IgD-negative memory B cell (primary cell): ENCODE data around the gene CKLF. TPM values are rescaled to one million over a fixed set of nuclear protein-coding genes. Genes with fewer than 3 reads are reported as not detected.

ENCODE experiments used
- H3K27ac Mint-ChIP-seq, 3 donors: one replicate each; pipeline ENCODE4 v1.8.0; 2020 to 2022; ENCODE audit warnings: mild to moderate bottlenecking in 3 of 3, mixed read lengths in 3 of 3, moderate library complexity in 1 of 3
- H3K27me3 Mint-ChIP-seq: one replicate; pipeline ENCODE4 v1.8.0; 2021; ENCODE audit warnings: mixed read lengths
- H3K36me3 Mint-ChIP-seq: one replicate; pipeline ENCODE4 v1.8.0; 2020; ENCODE audit warnings: mild to moderate bottlenecking, mixed read lengths
- H3K4me1 Mint-ChIP-seq, 3 donors: one replicate each; pipeline ENCODE4 v1.8.0; 2020 to 2022; ENCODE audit warnings: mixed read lengths in 3 of 3, mild to moderate bottlenecking in 1 of 3
- H3K4me3 Mint-ChIP-seq, 4 donors: one replicate each; pipeline ENCODE4 v1.8.0; 2020 to 2022; ENCODE audit warnings: mild to moderate bottlenecking in 4 of 4, mixed read lengths in 4 of 4, moderate library complexity in 3 of 4
- H3K9me3 Mint-ChIP-seq, 3 donors: one replicate each; pipeline ENCODE4 v1.8.0; 2020 to 2021; ENCODE audit warnings: mixed read lengths in 3 of 3, mild to moderate bottlenecking in 1 of 3
- polyA plus RNA-seq: library from polyadenylated mRNA; unstranded; fragments of 300-500 nt; fragmentation: Illumina TruSeq; gene quantifications from one replicate; pipeline ENCODE4 v1.2.3, GENCODE V29; 2021

CKLF gene
- polyA plus RNA-seq, 1 donor from 2014 or later, result 50.8 TPM

- Mint-ChIP-seq H3K27ac (peak overlapping the region; percentile 93 to 99 (median 98)), H3K27me3 (peaks cover 4% of the 10 kb centered on the region)
These were observed 28.5 kb upstream of the CKLF start for GRCh38 chr16:66523861-66524354.

GRCh38 chr16:66524601-66525164 lies 27.7 kb upstream of the CKLF start:
- Mint-ChIP-seq H3K4me3 (peak overlapping the region; percentile 54 to 79 (median 72)), H3K27ac (peak overlapping the region; percentile 93 to 99 (median 98)), H3K4me1 (peaks cover 45 to 53% (median 45%) of the 10 kb centered on the region in 3 donors), H3K27me3 (peaks cover 4% of the 10 kb centered on the region), H3K36me3 (no peaks in the 10 kb centered on the region), H3K9me3 (no peaks in the 10 kb centered on the region)

More at GRCh38 chr16:66523861-66524354, 28.5 kb upstream of the CKLF start:
- Mint-ChIP-seq H3K36me3 (no peaks in the 10 kb centered on the region), H3K4me1 (peaks cover 43 to 56% (median 44%) of the 10 kb centered on the region in 3 donors), H3K4me3 (peak overlapping the region; percentile 70 to 93 (median 82)), H3K9me3 (no peaks in the 10 kb centered on the region)

DNA sequence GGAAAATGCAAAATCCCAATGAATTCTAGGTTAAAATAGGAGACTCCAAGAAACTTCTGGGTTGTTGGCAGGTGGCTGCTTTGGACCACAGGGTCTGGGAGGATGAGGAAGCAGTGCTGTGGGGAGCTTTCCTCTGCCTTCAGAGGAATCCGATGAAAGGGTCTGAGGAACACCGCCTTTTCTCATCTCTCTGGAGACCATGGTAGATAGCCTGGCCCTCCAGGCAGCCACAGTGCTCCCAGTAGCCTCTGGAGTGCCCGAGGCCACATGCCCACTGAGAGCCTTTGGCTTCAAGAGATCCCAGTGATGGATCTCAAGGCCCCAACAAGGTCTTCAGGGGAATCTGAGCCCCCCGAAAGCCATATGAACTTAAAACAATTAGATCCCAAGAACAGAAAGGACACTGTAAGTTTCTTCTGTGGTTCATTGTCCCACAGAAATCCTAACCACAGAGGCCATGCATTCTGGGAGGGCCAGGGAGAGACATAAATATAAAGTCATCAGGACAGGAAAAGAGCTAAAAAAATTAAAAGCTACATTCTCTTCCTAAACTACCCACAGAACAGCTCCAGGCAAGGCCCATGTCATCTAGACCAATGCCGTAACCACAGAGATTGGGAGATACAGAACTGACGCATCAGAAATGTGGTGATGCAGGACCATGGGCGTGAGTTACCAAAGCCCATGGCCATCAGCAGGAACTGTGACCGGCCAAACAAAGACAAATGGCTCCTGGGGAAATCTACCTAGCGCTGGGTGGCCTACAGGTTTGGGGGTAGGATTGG lies 26.8 kb upstream of the CKLF start:
- H3K36me3 Mint-ChIP-seq, result no peaks in the 10 kb centered on the region

GRCh38 chr16:66528294-66528693 lies 24.1 kb upstream of the CKLF start:
- Mint-ChIP-seq H3K4me3 (no peak overlapping the region), H3K36me3 (no peaks in the 10 kb centered on the region), H3K4me1 (peaks cover 22 to 23% (median 23%) of the 10 kb centered on the region in 3 donors), H3K9me3 (no peaks in the 10 kb centered on the region), H3K27ac (no peak overlapping the region), H3K27me3 (peaks cover 4% of the 10 kb centered on the region)

More for the DNA sequence above, 26.8 kb upstream of the CKLF start:
- H3K4me1 Mint-ChIP-seq, result peaks cover 40 to 47% (median 46%) of the 10 kb centered on the region in 3 donors
- H3K4me3 Mint-ChIP-seq, result peak overlapping the region in 2 of 4 donors; percentile 65 to 79
- no peaks in the 10 kb centered on the region for H3K9me3 Mint-ChIP-seq
- H3K27ac Mint-ChIP-seq, result peak overlapping the region in 1 of 3 donors; percentile 93
- H3K27me3 Mint-ChIP-seq, result peaks cover 4% of the 10 kb centered on the region

DNA sequence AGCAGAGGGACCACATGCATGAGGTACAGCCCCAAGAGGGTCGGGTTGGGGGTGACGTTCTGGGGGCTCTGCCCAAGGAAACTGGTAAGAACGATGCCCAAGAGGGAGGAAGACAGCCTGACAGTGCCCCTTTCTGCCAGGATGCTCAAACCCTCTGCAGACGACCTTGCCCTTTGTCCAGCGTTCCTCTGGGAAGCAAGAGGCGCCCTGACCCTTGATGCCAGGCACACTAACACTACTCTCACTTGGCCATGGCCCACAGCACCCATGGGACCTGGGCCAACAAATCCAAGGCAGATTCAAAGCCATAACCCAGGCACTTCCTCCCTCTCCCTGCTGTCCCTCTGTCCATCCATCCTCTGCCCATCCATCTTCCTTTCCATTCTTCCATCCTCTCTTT lies 22.9 kb upstream of the CKLF start:
- Mint-ChIP-seq H3K4me3 (no peak overlapping the region), H3K9me3 (no peaks in the 10 kb centered on the region), H3K36me3 (no peaks in the 10 kb centered on the region), H3K27me3 (peaks cover 3% of the 10 kb centered on the region), H3K27ac (no peak overlapping the region), H3K4me1 (peaks cover 15 to 16% (median 16%) of the 10 kb centered on the region in 3 donors)

DNA sequence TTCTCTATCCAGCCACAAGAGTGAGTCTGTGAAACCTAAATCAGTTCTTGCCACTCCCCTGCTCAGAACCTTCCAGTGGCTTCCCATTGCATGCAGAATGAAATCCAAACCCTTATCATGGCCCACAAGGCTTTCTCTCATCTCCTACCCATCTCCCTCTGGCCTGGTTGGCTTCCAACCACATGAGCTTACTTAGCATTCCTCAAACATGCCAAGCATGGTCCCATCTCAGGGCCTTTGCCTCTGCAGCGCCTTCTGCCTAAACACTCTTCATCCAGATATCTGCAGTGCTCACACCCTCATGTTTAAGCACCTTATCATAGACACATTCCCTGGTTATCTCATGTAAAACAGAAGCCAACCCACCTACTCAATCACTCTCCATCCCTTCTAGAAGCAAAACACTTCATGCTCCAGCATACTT lies 18.0 kb upstream of the CKLF start:
- H3K27me3 Mint-ChIP-seq, result no peaks in the 10 kb centered on the region
- peak overlapping the region in 1 of 3 donors; percentile 43 for H3K27ac Mint-ChIP-seq
- no peaks in the 10 kb centered on the region for H3K36me3 Mint-ChIP-seq
- no peak overlapping the region for H3K4me3 Mint-ChIP-seq
- peaks cover 10 to 13% (median 13%) of the 10 kb centered on the region in 3 donors for H3K4me1 Mint-ChIP-seq
- H3K9me3 Mint-ChIP-seq, result no peaks in the 10 kb centered on the region

- no peaks in the 10 kb centered on the region for H3K27me3 Mint-ChIP-seq
- no peaks in the 10 kb centered on the region for H3K9me3 Mint-ChIP-seq
- no peaks in the 10 kb centered on the region for H3K36me3 Mint-ChIP-seq
- peaks cover 13 to 24% (median 24%) of the 10 kb centered on the region in 3 donors for H3K4me1 Mint-ChIP-seq
- no peak overlapping the region for H3K4me3 Mint-ChIP-seq
- H3K27ac Mint-ChIP-seq, result no peak overlapping the region
These were observed 15.9 kb upstream of the CKLF start for GRCh38 chr16:66536525-66536924.

DNA sequence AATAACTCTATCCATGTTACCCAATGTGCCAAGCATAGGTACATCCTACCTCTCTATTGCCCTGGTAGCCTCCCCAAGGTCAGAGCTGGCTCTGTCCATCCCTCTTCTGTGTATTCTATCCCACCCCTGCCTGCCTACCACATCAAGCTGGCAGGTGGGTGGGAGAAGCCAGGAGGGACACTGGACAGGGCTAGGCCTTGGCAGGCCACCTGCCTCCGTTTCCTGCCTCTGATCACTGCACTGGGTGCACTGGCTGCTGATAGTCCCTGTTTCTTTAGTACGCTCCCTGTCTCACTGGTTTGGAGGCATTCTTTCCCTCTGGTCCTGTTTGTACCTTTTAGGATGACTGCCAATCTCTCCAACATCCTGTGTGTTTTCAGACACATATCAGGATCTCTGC lies 15.1 kb upstream of the CKLF start:
- Mint-ChIP-seq H3K27ac (no peak overlapping the region), H3K4me1 (peaks cover 15 to 31% (median 26%) of the 10 kb centered on the region in 3 donors), H3K27me3 (no peaks in the 10 kb centered on the region)

GRCh38 chr16:66538910-66539309 lies 13.5 kb upstream of the CKLF start:
- H3K27me3 Mint-ChIP-seq, result no peaks in the 10 kb centered on the region
- peaks cover 20 to 37% (median 31%) of the 10 kb centered on the region in 3 donors for H3K4me1 Mint-ChIP-seq
- H3K9me3 Mint-ChIP-seq, result no peaks in the 10 kb centered on the region
- no peak overlapping the region for H3K27ac Mint-ChIP-seq
- H3K36me3 Mint-ChIP-seq, result no peaks in the 10 kb centered on the region
- peak overlapping the region in 2 of 4 donors; percentile 79 to 85 for H3K4me3 Mint-ChIP-seq

More for the DNA sequence above, 15.1 kb upstream of the CKLF start:
- Mint-ChIP-seq H3K4me3 (no peak overlapping the region), H3K36me3 (no peaks in the 10 kb centered on the region), H3K9me3 (no peaks in the 10 kb centered on the region)

- Mint-ChIP-seq H3K36me3 (no peaks in the 10 kb centered on the region), H3K27ac (peak overlapping the region in 1 of 3 donors; percentile 47), H3K4me3 (peak overlapping the region in 3 of 4 donors; percentile 27 to 85 (median 80)), H3K9me3 (no peaks in the 10 kb centered on the region), H3K4me1 (peaks cover 26 to 44% (median 36%) of the 10 kb centered on the region in 3 donors), H3K27me3 (no peaks in the 10 kb centered on the region)
These were observed 12.5 kb upstream of the CKLF start for GRCh38 chr16:66539623-66540469.

GRCh38 chr16:66541388-66542355 lies 10.7 kb upstream of the CKLF start:
- Mint-ChIP-seq H3K9me3 (no peaks in the 10 kb centered on the region), H3K27ac (no peak overlapping the region), H3K27me3 (no peaks in the 10 kb centered on the region), H3K4me3 (no peak overlapping the region), H3K36me3 (no peaks in the 10 kb centered on the region), H3K4me1 (peaks cover 37 to 59% (median 49%) of the 10 kb centered on the region in 3 donors)

- H3K4me1 Mint-ChIP-seq, result peaks cover 41 to 59% (median 54%) of the 10 kb centered on the region in 3 donors
- no peaks in the 10 kb centered on the region for H3K36me3 Mint-ChIP-seq
- H3K27ac Mint-ChIP-seq, result no peak overlapping the region
- H3K27me3 Mint-ChIP-seq, result no peaks in the 10 kb centered on the region
- no peak overlapping the region for H3K4me3 Mint-ChIP-seq
- no peaks in the 10 kb centered on the region for H3K9me3 Mint-ChIP-seq
These were observed 10.0 kb upstream of the CKLF start for GRCh38 chr16:66542396-66542795.

GRCh38 chr16:66543541-66543940 lies 8.8 kb upstream of the CKLF start:
- no peaks in the 10 kb centered on the region for H3K27me3 Mint-ChIP-seq
- H3K36me3 Mint-ChIP-seq, result no peaks in the 10 kb centered on the region
- H3K4me1 Mint-ChIP-seq, result peaks cover 44 to 68% (median 61%) of the 10 kb centered on the region in 3 donors
- H3K4me3 Mint-ChIP-seq, result no peak overlapping the region
- no peaks in the 10 kb centered on the region for H3K9me3 Mint-ChIP-seq
- H3K27ac Mint-ChIP-seq, result no peak overlapping the region
